HG03354 (cell line): ENCODE results near the gene ELL2.
"Not testable (repeated sequence)": the region's sequence is repeated elsewhere in the genome, so short reads cannot be mapped to it uniquely, and the experiment has no call there.

Experiments
- ATAC-seq: cut with Tn5 transposase; IDR thresholded peaks from one replicate; pipeline ENCODE4 v1.9.1; 2021; ENCODE audit warnings: mild to moderate bottlenecking; ENCODE audit not compliant: unreplicated experiment, poor library complexity, severe bottlenecking

The ELL2 gene

DNA sequence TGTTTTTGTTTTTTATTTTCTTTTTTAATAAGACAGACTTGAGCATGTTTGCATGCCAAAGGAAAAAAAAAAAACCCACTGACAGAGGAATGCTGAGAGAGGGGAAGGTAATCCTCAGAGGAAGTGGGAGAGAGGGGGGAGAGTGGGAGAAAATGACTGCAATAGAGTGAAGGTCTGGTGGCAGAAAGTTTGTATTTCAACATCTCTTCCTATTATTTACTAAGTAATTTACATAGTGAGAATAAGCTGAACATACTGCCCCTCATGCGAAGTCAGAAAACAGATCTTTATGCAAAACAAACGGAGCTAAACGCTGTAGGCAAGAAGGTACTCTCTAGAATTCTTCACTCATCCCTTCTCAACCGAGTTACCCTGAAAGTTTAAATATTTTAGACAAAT, 45.0 kb downstream of the ELL2 start:
- no peak for ATAC-seq

DNA sequence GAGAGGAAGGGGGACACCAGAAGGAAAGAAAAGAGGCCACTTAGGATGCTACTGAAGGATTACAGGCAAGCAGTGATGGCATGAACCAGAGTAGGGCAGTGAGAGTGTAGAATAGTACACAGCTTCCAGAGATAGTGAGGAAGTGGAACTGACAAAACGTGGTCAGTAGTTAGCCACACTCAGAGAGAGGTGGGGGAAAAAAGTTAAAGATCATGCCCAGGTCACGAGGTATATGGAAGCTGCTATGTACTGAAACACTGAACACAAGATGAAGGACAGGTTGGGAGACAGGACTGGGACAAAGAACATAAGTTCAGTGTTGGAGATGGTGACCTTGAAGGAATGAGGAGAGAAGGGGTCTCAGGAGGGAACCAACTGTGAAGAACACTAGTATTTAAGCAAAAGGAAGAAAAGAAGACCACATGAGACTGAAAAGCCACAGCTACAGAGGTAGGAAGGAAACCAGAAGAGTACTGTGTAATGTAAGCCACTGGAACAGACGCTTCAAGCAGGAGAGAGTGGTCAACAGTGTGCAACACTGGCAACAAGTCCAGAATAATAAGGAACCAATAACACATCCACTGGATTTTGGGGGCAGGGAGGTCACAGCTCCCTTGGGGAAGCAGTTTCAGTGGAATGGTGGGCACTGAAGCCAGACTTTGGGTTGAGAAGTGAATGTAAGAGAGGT, 45.5 kb downstream of the ELL2 start:
- peak; percentile 79 for ATAC-seq

DNA sequence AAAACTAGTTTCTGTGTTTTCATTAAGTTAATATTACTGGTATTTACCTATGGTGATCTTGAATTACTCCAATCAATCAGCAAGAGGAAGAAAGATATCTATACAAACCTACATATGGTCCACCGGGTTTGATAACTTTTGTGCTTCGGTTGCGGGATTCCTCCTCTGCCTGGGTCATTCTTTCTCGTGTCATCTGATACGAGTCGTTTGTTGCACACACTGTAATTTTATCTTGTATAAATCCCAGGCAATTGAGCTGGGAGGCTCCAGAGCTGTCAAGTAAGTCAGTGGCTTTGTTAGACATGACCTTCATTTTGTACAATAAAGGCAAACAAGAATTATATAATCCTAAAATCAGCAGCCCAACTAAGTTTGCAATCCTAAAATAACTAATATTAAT, 48.0 kb downstream of the ELL2 start:
- no peak for ATAC-seq

DNA sequence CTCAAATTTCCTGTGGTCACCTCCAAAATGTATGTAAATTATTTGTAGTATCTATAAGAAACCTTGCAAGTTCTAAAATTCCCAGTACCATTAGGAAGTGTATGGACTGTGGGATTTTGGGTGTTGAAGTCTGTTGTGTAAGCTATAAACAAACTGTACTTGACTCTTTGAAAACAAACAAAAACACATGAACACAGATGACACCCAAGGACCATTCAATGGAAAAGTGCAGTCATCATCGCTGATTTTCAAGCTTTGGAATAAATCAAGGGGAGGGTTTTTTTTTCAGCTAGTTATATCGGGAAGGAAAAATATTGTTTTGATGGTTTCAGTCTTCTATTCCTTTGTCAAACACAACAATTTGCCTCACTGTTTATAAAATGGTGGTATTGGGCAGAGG, 49.6 kb downstream of the ELL2 start:
- no peak for ATAC-seq

DNA sequence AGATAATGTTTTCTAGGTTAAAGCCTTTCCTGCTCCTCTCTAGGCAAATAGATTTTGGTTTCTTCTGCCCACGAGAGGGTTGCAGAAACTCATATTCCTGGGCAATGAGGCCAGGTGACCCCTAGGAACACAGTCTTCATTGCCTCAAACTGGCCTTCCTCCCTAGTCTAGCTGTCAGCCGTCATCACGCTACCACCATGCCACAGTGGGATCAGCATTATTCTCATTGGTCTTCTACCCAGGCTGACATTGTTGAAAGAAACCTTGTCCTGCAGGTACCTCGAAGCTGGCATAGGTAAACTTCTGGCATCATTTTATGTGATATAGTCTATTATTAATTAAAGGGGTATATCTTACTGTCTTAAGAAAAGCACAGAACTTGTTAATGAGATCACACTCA, 51.1 kb downstream of the ELL2 start:
- no peak for ATAC-seq

DNA sequence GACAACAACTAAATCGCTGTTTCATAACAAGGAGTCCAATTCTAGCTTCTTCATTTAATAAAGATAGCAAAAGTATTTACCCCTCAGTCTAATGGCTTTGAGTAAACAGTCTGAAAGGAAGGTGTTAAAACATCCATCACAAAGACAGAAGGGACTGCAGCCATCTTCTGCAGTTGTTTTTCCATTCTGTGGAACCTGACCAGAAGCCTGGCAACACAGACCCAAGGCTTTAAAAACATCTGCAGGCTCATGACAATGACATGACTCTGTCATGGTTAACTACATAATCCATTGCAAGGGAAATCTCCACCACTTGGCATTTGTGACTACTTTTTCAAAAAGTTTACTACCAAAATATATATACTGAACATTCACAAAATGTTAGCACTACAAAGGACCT, 51.9 kb downstream of the ELL2 start:
- ATAC-seq = no peak

DNA sequence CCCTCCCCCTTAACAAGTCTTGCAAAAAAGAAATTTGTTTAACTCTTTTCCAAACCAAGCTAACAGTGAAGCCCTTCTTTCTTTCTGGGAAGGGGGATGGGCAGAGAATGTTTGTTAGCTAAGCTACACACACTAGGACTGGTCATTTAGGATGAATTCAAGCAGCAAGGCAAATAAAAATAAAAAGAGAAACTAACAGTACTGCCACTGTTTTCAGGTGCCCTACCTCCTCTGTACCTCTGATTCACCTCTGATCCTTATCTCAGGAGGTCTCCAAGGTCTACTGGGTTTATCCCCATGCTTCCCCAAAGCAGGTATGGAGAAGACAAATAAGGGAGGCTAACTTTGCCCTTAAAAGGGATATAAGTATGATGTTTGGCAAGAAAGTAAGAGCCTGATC, 52.9 kb downstream of the ELL2 start:
- no peak for ATAC-seq

DNA sequence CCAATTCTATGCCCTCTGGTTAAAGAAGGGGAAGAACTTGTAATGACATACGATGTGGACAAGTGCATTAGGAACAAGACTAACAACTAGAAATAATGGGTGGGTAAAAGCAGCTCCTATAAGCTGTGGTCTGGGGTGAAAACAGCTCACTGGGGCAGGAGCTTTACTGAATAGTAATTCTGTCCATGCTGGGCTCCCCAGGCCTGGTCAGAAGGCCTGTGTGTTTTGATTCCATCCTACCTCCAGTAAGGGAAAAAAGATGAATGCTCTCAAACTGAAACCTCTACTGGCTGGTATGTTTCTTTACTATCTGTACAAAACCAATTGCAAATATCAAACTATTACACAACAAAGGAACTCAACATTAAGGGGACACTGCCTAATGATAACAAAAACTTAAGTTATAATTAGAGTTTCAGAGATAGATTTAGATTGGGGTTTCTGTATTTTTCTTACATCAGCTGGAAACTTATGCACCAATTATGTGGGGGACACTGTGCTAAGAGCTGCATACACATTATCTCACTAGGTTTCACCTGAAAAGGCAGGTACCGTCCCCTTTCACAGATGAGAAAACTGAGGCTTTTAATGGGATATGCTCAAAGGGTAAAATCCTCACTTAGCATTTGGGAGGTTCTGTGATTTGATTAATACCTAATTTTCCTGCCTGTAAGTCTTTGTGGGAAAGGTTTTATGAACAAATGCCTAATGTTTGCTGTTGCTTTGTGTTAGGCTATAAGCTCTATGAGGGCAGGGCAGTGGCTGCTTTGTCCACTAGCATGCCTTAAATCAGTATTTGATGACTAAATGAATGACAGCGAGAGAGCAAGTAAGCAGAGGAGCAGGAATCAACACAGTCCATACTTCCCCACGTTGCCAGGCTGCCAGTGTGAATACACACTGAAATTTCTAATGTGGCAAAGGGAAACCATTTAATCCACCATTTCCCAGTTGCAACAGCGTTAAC, 53.6 kb downstream of the ELL2 start:
- ATAC-seq = no peak

DNA sequence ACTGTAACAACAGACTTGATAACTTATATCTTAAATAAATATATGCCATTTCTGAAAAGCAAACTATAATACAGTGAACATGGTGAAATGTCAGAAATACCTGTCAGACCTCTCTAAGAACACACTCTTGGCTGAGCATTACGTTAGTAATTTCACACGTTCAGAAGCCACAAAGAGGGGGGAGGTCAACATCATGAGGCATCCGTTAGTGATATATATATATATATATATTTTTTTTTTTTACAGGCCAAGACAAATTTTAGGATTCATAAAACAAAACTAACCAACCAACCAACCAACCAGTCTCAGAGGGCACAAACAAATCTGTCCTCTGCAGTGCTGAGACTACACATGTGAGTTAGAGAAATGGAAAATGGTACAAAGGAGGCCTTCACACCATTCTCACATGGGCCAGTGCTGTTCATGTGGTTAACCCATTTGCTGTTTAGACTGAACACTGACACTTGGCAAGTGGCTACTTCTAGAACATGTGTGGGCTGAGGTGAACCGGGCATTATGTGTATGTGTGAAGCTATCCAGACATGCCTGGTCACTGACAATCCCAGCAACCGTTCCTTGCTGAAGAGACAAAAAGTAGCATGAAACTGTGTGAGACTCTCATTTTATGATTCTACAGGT, 54.5 kb downstream of the ELL2 start:
- ATAC-seq = no peak

DNA sequence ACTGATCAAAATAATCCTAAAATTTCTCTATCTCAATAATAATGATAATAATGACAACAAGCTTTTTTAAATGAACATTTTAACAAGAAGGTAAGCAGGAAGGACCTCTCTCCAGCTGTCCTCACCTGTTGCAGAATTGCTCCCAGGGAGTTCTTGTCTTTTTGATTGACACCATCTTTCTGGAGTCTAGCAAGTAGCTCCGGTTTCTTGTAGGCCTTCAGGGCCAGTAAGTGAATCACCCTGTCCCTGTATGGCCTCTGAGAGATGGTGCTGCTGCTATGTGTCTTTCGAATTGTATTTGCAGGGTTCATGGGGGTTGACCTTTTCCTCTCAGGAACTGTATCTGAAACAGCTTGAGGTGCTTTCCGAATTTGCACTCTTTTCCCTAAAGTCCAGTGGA, 55.3 kb downstream of the ELL2 start:
- not testable (repeated sequence) for ATAC-seq

DNA sequence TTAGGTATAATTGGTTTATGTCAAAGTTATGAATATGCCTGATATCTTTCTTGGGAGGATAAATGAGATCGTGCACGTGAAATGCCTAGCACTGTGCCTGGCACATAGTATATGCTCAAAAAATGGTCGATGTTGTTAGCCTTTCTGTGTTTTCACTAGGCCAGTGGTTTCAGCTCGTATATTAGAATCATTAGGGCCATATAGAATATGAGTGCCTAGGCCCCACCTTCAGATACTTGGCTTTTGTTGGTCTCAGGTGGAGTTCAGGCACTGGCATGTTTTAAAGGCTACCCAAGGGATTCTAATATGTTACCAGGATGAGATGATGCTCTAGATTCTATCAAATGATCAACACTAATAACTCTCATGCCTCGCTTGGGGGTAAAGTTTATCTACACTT, 56.8 kb downstream of the ELL2 start:
- ATAC-seq = no peak

DNA sequence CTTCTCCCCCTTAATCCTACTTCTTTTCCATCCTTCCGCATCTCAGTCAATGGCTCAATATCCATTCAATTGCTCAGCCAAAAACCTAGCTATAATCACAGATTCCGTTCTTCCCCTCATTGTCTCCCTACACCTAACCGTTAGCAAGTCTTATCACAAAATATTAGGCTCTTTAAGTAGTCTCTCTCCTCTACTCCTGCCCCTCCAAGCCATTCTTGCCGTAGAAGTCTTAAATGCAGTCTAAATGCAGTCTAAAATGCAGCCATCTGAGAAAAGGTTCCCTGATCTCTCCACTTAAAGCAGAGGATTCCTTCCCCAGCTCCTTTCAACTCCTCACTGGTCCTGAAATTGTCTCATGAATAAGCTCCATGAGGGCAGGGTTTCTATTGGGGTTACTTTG, 57.8 kb downstream of the ELL2 start:
- no peak for ATAC-seq

DNA sequence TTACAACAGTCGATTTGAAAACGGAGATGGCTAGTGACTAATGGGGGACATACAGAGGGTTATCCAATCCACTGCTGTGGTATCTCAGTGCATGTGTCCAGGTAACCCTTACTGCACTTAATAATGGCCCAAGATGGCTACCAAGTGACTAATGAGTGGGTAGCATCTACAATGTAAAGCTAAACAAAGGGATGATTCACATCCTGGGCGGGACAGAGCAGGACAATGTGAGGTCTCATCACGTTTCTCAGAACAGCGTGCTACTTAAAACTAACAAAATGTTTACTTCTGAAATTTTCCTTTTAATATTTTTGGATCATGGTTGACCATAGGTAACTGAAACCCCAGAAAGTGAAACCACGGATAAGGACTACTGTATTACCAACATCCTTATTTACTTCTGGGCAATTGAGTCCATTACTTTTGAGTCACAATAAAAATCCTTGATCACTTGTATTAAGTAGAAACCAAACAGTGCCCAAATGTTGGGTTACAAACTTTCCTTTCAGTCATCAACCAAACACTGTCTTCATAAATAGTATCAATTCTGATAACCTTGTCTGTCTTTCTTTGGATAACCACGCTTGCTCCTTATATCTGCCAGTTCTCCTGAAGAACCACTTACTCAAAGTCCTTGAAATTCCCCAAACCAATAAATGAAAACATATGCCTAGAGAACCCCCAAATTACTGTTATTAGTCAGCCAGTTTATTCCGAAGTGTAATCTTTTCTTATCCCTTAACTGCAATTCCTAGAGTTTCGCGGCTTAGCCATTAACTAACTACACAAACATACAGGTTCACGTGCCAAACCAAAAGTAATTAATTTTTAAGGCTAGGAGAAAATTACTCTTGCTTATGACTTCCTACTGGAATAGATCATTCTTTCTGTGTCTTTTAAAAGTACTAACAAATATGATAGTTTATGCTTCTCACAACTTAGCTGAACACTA, 59.7 kb downstream of the ELL2 start:
- ATAC-seq = no peak

DNA sequence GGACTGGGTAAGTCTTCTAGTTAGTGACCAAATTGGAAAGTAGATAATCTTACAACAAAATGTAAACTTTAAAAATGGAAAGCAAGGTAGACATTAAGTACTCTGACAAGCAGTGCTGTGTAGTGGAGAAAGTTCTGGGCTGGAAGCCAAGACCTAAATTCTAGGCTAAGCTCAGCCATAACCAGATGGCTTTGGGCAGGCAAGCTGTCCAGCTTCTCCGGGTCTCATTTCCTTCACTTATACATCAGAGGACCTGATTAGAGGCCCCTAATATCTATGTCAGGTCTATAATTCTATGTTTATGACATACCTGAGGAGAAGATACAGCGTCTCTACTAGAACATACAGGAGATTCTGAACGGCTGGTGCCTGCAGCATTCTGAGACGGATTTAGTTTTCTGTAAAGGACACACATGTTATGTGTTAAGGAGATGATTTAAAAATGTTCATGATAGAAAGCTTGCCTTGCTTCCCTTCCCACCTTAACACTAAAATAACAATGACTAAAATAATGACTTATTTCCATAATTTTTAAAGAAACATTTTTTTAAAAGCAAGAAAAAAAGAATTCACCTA, 61.2 kb downstream of the ELL2 start:
- ATAC-seq = no peak

DNA sequence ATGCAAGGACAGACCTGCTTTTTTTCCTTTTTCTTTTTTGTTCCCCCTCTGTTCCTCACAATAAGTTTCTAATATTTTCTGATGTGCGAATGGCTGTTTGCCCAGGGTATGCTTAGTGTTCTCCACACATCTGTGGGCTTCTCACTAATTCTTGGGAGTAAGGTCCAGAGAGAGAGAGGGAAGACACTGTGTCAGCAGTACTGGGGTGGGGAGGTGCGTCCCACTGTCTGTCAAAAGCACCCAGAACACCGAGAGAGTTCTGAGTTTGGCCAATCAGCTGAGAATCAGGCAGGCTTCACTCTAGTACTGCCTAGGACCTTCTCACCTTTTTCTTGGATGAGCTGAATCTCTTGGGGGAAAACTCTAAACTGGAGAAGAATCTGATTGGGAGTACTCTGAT, 61.8 kb downstream of the ELL2 start:
- ATAC-seq = no peak

DNA sequence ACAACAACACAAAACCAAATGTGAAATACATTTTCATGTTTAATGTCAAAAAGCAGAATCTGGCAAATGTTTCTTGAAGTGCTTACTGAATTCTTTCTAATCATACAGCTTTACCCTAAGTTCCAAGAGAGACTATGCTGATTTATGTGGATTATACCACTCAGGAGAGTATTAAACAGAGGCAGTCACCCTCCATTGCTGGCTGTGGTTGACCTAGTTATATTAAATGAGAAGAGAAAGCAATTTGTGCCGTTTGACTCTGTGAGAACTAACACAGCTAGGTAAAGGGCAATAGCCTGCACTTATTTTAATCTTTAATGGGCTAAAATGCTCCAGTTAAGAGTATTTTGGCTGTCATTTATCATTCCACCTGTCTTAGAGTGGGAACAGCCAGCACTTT, 62.6 kb downstream of the ELL2 start:
- no peak for ATAC-seq

DNA sequence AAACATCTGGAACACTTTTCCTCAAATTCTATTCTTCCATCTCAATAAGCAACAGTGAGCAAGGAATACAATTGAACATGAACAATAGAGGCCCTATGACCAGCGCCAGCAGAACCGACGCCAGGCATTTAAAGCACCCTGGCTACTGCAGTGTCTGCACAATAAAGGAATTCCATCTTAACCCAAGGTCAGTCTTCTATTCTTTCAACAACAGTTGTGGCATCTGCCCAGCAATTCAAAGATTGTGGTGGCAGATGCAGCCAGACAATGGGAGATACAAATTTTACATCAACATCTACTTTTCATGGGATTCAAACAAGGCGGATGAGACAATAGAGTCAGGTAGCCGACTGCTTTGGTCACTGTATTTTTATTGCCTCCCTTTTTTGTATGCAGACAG, 65.9 kb downstream of the ELL2 start:
- no peak for ATAC-seq

DNA sequence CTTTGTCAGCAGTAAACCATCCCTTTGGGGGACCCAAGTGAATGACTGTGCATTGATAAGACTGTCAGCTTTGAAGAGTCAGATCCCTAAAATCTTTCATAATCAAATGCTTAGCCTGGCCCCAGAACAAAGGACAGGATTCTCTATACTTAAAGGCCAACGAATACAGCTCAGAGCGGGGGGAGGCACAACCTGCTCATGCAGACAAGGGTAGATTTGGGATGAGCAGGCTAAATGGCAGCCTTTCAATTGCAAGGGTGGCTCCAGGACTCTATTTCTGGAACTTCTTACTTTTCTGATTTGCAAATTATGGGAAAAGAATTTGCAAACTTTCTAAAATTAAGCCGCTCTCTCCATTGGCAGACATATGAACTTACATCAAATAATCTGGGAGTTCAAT, 66.4 kb downstream of the ELL2 start:
- ATAC-seq = no peak

DNA sequence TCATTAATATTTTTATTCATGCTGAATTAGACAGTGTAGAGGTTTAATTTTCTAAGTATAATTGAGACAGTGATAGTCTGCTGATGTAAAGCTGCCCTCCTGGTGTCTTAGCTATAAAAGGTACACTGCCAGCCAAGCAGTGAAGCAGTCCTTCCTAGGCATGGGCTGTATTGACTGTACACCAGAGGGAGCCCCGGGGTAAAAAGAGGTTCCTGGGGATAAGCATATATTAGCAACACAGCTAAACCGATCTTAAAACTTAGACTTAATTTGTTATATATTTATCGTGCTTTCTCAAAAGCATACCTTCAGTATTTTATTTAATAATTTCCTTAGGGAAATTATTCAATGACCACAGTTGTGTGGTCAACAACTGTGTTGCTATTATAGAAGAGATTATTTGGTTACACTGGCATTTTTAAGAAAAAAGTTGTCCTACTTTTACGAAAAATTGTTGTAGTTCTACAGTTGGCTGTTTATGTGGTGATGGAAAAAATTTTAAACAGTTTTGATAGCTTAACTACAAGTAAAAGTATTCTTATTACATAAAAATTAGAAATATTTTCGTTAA, 68.8 kb downstream of the ELL2 start:
- peak; percentile 89 for ATAC-seq
